DLD1 (cell line): ENCODE data around the gene SPOCK1.
"Not testable (repeated sequence)": the region's sequence is repeated elsewhere in the genome, so short reads cannot be mapped to it uniquely, and the experiment has no call there.

Source experiments
- in situ Hi-C: cut with HindIII; loops from 2 replicates; pipeline ENCODE4 v1.10.0; 2017; ENCODE audit warnings: low sequenced_read_pairs

Gene SPOCK1

GRCh38 chr5:136999787-137000186 is 499.3 kb downstream of the SPOCK1 start:
- in situ Hi-C loops: no loop called here

- in situ Hi-C loops: no loop called here
These were observed 500.2 kb downstream of the SPOCK1 start for GRCh38 chr5:136998854-136999357.

- in situ Hi-C loops: no loop called here
These were observed 505.0 kb downstream of the SPOCK1 start for GRCh38 chr5:136994154-136994553.

- in situ Hi-C loops: no loop called here
These were observed 506.2 kb downstream of the SPOCK1 start for GRCh38 chr5:136992796-136993489.

- in situ Hi-C loops: no loop called here
These were observed 513.2 kb downstream of the SPOCK1 start for GRCh38 chr5:136985785-136986475.

GRCh38 chr5:136984772-136985446 is 514.2 kb downstream of the SPOCK1 start:
- in situ Hi-C loops: no loop called here

GRCh38 chr5:136981936-136982335 is 517.2 kb downstream of the SPOCK1 start:
- in situ Hi-C loops: no loop called here

GRCh38 chr5:136979131-136979530 is 520.0 kb downstream of the SPOCK1 start:
- in situ Hi-C loops: no loop called here

GRCh38 chr5:136963504-136963903 is 535.6 kb downstream of the SPOCK1 start:
- in situ Hi-C loops: no loop called here

GRCh38 chr5:136957428-136957827 is 541.7 kb downstream of the SPOCK1 start:
- in situ Hi-C loops: no loop called here

GRCh38 chr5:136954142-136954541 is 545.0 kb downstream of the SPOCK1 start:
- in situ Hi-C loops: not testable (repeated sequence)

- in situ Hi-C loops: not testable (repeated sequence)
These were observed 545.6 kb downstream of the SPOCK1 start for GRCh38 chr5:136953346-136954069.

- in situ Hi-C loops: no loop called here
These were observed 571.6 kb downstream of the SPOCK1 start for GRCh38 chr5:136927571-136927970.

GRCh38 chr5:136926073-136926472 is 573.1 kb downstream of the SPOCK1 start:
- in situ Hi-C loops: no loop called here
